ENCODE data around the gene LDLRAD4.

The LDLRAD4 gene

DNA sequence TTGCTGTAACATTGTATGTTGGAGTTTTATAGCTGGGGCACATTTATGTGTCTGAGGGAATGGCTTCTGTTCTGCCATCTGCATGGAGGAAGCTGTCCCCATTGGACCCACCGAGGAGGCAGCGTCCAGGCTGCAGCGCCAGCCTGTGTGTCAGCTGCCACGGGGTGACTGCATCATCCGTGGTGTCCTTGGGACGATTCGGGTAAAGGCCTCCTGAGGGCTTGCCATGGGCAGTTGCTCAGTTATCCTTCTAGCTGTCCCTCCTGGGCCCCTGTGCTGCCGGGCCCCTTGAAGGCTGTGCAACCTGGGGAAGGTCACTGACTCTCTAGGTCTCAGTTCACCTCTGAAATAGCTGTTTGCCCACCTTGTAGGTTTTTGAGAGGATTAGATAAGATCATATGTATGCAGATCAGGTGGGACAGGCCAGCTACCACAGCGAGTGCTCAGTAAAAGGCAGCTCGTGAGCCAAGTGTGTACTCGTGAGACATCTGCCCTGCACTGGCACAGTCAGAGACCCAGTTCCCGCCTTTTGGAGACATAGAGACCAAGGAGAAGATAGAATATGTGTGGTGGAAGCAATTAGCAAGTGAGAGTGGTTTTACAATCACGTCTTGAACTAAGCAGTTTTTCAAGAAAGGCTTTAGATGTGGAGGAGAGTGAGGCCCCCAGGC is 10.6 kb downstream of the LDLRAD4 start:
- Histone ChIP-seq H3K9ac (ENCODE audit: low read length) (no peak overlapping the region), H3K27ac (ENCODE audit: low read depth, low read length) (no peak overlapping the region), H3K27me3 (ENCODE audit: control insufficient read depth, insufficient read depth, low read length) (no peaks in the 10 kb centered on the region), H3K4me1 (ENCODE audit: control insufficient read depth, insufficient read depth, low read length) (no peaks in the 10 kb centered on the region), H3K36me3 (ENCODE audit: control insufficient read depth, insufficient read depth, low read length) (no peaks in the 10 kb centered on the region), H3K9me3 (ENCODE audit: control insufficient read depth, insufficient read depth, low read depth, low read length) (no peaks in the 10 kb centered on the region), H3K4me3 (ENCODE audit: low read depth, low read length) (no peak overlapping the region)

DNA sequence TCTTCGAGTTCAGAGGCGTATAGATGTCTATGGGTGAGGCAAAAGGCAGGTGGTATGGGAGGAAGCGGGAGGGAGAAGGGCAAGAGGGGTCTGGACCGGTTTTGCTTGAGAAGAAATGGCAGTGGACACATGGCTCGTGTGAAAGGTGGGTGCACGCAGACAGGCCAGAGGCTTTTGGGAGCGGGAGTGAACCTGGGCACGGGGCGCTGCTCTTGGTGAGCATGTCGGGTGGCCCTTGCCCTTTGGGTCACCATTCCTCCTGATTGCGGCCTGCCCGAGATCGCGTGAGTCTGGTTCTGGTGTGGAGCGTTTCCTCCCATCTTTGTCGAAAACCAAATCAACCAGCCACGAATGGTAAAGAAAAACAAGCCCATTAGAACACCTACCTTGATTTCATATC is 12.6 kb downstream of the LDLRAD4 start:
- Histone ChIP-seq H3K36me3 (ENCODE audit: control insufficient read depth, insufficient read depth, low read length) (no peaks in the 10 kb centered on the region), H3K27ac (ENCODE audit: low read depth, low read length) (no peak overlapping the region), H3K27me3 (ENCODE audit: control insufficient read depth, insufficient read depth, low read length) (no peaks in the 10 kb centered on the region), H3K9me3 (ENCODE audit: control insufficient read depth, insufficient read depth, low read depth, low read length) (no peaks in the 10 kb centered on the region), H3K4me3 (ENCODE audit: low read depth, low read length) (no peak overlapping the region), H3K4me1 (ENCODE audit: control insufficient read depth, insufficient read depth, low read length) (peaks cover 8% of the 10 kb centered on the region; the same call in 1 of the 2 replicates), H3K9ac (ENCODE audit: low read length) (no peak overlapping the region)

DNA sequence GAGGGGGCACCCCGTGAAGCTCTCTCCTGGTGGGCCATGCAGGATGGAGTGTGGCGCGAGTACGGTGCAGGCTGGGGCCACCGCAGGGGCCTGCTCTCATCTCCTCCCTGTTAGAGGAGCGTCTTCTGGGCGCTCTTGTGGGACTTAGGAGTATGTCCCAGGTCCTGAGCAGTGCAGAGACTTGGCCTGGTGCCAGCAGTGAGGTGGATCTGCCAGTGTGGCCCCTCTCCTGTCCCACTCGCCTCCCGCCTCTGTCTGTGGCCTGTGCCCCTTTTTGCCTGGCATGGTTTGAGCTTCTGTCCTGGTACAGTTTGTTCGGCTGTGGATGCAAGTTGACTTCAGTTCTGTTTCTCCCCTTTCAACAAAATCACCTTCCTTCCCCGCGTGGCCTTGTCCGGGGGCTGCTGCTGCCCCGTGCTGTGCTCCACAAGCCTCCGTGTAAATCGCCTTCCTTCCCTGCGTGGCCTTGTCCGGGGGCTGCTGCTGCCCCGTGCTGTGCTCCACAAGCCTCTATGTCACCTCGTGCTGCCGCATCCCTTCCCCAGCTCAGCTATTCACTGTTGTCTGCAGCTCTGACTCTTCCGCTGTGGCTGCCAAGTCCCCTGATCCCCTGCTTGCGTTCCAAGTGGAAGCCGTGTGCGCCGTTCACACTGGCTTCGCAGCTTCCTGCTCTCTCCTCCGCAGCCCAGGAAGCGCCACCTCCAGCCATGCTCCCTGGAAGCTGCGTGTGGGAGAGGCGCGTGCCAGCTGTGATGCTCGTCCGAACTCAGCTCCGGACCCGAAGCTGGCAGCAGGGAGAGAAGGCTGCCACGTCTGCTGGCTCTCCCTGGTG is 13.7 kb downstream of the LDLRAD4 start:
- H3K4me1 ChIP-seq (ENCODE audit: control insufficient read depth, insufficient read depth, low read length): peaks cover 8% of the 10 kb centered on the region; the same call in 1 of the 2 replicates
- H3K9me3 ChIP-seq (ENCODE audit: control insufficient read depth, insufficient read depth, low read depth, low read length): no peaks in the 10 kb centered on the region
- no peaks in the 10 kb centered on the region for H3K36me3 ChIP-seq (ENCODE audit: control insufficient read depth, insufficient read depth, low read length)
- H3K27me3 ChIP-seq (ENCODE audit: control insufficient read depth, insufficient read depth, low read length): no peaks in the 10 kb centered on the region
- H3K27ac ChIP-seq (ENCODE audit: low read depth, low read length): no peak overlapping the region
- no peak overlapping the region for H3K9ac ChIP-seq (ENCODE audit: low read length)
- H3K4me3 ChIP-seq (ENCODE audit: low read depth, low read length): no peak overlapping the region

DNA sequence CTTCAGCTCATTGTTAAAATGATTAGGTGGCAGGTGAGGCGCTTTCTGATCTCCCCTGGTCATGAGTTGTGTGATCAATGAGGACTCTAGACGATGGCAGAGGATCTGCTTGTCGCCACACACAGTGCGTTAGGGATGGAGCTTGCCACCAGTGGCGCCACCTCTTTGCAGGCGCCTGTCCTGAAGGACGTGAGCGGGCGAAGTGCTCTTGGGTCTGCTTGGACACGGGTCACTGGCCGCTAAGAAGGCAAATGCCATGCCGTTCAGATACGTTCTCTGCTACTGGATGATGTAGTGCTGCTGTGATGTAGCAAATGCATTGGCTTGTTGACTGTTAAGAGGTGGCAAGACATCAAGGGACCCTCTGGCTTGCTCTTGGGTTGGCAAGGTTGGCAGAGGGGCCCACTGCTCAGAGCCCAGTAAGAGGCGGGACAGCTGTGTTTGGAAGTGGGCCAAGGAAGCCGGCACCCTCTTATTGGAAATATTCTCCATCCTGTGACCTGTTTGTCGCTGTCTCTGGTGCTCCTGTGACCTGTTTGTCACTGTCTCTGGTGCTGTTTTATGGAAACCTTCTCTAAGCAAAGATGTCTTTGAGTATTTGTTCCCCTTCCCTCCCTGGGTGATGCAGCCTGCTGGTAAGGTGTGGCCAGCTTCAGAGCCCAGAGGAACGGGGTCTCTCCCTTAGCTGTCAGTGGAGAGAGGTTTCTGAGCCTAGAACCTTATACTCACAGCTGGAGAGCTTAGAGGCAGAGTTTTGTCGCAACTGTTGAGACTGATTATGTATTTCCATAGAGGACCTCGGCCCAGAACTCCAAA is 14.6 kb downstream of the LDLRAD4 start:
- H3K9ac ChIP-seq (ENCODE audit: low read length): no peak overlapping the region
- no peaks in the 10 kb centered on the region for H3K36me3 ChIP-seq (ENCODE audit: control insufficient read depth, insufficient read depth, low read length)
- no peaks in the 10 kb centered on the region for H3K9me3 ChIP-seq (ENCODE audit: control insufficient read depth, insufficient read depth, low read depth, low read length)
- no peak overlapping the region for H3K27ac ChIP-seq (ENCODE audit: low read depth, low read length)
- peaks cover 8% of the 10 kb centered on the region; the same call in 1 of the 2 replicates for H3K4me1 ChIP-seq (ENCODE audit: control insufficient read depth, insufficient read depth, low read length)
- H3K4me3 ChIP-seq (ENCODE audit: low read depth, low read length): no peak overlapping the region
- H3K27me3 ChIP-seq (ENCODE audit: control insufficient read depth, insufficient read depth, low read length): no peaks in the 10 kb centered on the region

DNA sequence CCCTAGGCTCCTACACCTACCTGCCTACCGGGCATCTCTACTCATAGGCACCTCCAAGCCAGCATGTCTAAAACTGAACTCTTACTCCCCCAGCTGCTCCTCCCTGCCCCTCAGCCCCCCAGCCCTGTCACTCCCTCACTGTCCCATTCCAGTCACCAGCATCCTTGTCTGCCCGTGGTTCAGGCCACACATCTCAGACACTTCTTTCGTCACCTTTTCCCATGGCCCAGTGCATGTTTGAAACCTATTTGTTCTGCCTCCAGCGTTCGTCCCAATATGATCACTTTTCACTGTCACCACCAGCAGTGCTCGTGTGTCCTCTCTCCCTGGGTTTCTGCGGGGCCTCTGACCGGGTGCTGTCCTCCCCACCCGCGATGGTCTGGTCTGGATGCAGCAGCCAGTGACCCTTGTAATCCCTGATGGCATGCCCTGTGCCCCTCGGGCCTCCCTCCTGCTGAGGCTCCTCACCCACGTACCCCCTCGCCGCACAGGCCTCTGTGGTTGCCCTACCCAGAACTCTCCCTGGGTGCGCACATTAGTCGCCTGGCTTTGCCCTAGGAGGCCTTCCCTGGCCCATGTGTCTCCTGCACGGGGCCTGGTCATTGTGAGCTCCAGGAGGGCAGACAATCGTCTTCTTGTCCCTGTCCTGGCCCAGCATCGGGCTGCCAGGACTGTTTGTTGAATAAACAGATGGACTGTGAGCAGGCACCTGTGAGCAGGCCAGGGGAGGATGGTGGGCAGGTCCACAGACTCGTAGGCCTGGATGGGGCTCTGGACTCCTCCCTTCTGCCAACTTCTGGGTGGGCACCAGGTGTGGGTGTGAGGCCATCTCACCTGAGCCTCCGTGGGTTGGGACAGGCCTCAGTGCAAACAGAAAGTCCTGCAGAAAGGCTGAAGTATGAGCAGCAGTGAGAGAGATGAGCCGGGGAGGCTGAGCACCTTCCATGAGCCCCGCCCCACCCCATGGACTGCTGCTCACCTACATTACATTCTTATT is 15.5 kb downstream of the LDLRAD4 start:
- Histone ChIP-seq H3K9me3 (ENCODE audit: control insufficient read depth, insufficient read depth, low read depth, low read length) (no peaks in the 10 kb centered on the region), H3K36me3 (ENCODE audit: control insufficient read depth, insufficient read depth, low read length) (no peaks in the 10 kb centered on the region), H3K27me3 (ENCODE audit: control insufficient read depth, insufficient read depth, low read length) (no peaks in the 10 kb centered on the region), H3K27ac (ENCODE audit: low read depth, low read length) (no peak overlapping the region), H3K4me1 (ENCODE audit: control insufficient read depth, insufficient read depth, low read length) (peaks cover 8% of the 10 kb centered on the region; the same call in 1 of the 2 replicates), H3K9ac (ENCODE audit: low read length) (no peak overlapping the region), H3K4me3 (ENCODE audit: low read depth, low read length) (no peak overlapping the region)

DNA sequence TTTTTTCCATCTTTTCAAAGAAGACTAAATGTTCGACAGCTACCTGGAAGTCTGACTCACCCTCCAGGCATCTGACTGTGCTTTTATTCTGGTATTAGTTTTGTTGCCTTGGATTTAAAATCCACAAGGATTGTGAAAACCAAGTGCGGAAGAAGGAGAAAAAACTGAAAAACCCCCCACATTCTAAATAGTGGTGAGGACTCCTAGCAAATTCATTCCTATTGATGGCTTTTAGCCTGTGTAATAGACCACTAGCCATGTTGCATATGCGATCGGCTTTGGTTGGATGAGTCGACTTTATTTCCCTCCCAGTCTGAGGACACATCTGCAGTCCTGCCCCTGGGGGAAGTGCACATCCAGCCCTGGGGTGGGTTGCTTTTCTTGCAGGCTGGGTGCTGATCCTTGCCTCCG is 16.9 kb downstream of the LDLRAD4 start:
- peaks cover 8% of the 10 kb centered on the region; the same call in 1 of the 2 replicates for H3K4me1 ChIP-seq (ENCODE audit: control insufficient read depth, insufficient read depth, low read length)
- no peaks in the 10 kb centered on the region for H3K36me3 ChIP-seq (ENCODE audit: control insufficient read depth, insufficient read depth, low read length)
- H3K27me3 ChIP-seq (ENCODE audit: control insufficient read depth, insufficient read depth, low read length): no peaks in the 10 kb centered on the region
- H3K9me3 ChIP-seq (ENCODE audit: control insufficient read depth, insufficient read depth, low read depth, low read length): no peaks in the 10 kb centered on the region
- H3K4me3 ChIP-seq (ENCODE audit: low read depth, low read length): no peak overlapping the region
- H3K9ac ChIP-seq (ENCODE audit: low read length): no peak overlapping the region
- no peak overlapping the region for H3K27ac ChIP-seq (ENCODE audit: low read depth, low read length)

DNA sequence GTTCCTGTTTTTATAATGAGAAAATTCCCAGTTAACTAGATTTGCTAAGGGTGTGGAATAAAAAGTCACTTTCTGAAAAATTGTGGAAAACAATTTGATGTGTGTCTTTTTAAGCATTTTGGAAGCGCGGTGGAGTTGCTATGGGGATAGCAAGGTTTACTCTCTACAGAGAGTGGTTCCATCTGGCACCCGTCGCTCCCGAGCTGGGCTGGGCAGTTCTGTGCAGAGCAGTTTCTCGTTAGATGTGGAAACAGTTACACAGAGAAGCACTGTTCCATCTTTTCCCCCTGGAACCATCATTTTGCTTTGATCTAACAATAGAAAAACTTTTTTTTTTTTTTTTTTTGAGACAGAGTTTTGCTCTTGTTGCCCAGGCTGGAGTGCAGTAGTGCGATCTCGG is 17.4 kb downstream of the LDLRAD4 start:
- H3K9me3 ChIP-seq (ENCODE audit: control insufficient read depth, insufficient read depth, low read depth, low read length): no peaks in the 10 kb centered on the region
- no peak overlapping the region for H3K4me3 ChIP-seq (ENCODE audit: low read depth, low read length)
- no peak overlapping the region for H3K27ac ChIP-seq (ENCODE audit: low read depth, low read length)
- H3K27me3 ChIP-seq (ENCODE audit: control insufficient read depth, insufficient read depth, low read length): no peaks in the 10 kb centered on the region
- no peak overlapping the region for H3K9ac ChIP-seq (ENCODE audit: low read length)
- no peaks in the 10 kb centered on the region for H3K36me3 ChIP-seq (ENCODE audit: control insufficient read depth, insufficient read depth, low read length)
- H3K4me1 ChIP-seq (ENCODE audit: control insufficient read depth, insufficient read depth, low read length): peaks cover 8% of the 10 kb centered on the region; the same call in 1 of the 2 replicates

DNA sequence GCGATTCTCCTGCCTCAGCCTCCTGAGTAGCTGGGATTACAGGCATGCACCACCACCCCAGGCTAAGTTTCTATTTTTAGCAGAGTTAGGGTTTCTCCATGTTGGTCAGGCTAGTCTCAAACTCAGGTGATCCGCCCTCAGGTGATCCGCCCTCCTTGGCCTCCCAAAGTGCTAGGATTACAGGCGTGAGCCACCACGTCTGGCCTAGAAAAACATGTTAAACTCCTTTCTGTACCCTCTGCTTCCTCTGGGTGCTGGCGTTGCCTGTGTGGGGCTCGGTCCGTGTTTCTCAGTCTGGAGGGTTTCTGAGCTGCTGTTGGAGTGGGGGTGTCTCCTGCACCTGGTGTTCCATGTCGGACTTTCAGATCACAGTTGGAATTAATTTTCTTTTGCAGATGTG is 17.9 kb downstream of the LDLRAD4 start:
- no peak overlapping the region for H3K9ac ChIP-seq (ENCODE audit: low read length)
- H3K9me3 ChIP-seq (ENCODE audit: control insufficient read depth, insufficient read depth, low read depth, low read length): no peaks in the 10 kb centered on the region
- peaks cover 8% of the 10 kb centered on the region; the same call in 1 of the 2 replicates for H3K4me1 ChIP-seq (ENCODE audit: control insufficient read depth, insufficient read depth, low read length)
- no peaks in the 10 kb centered on the region for H3K27me3 ChIP-seq (ENCODE audit: control insufficient read depth, insufficient read depth, low read length)
- no peak overlapping the region for H3K27ac ChIP-seq (ENCODE audit: low read depth, low read length)
- H3K36me3 ChIP-seq (ENCODE audit: control insufficient read depth, insufficient read depth, low read length): no peaks in the 10 kb centered on the region
- no peak overlapping the region for H3K4me3 ChIP-seq (ENCODE audit: low read depth, low read length)

DNA sequence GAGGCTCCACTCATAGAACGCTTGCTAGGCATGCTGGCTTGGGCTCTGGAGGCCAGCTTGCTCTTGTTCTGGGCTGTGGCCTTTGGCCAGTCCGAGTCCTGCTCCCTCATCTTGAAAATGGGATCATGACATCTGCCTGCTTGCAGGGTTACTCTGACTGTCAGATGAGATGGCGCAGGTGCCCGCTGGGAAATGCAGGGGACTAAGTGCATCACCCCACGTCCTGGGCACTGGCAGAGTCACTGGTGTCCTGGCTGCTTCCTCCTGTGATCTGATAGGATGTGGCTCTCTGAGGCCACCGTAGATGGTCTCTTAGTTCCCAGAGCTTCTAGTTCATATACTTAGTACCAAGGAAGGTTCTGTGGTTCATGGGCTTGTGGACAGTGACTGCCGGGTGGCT is 18.5 kb downstream of the LDLRAD4 start:
- no peak overlapping the region for H3K9ac ChIP-seq (ENCODE audit: low read length)
- no peaks in the 10 kb centered on the region for H3K27me3 ChIP-seq (ENCODE audit: control insufficient read depth, insufficient read depth, low read length)
- no peak overlapping the region for H3K4me3 ChIP-seq (ENCODE audit: low read depth, low read length)
- H3K36me3 ChIP-seq (ENCODE audit: control insufficient read depth, insufficient read depth, low read length): no peaks in the 10 kb centered on the region
- H3K9me3 ChIP-seq (ENCODE audit: control insufficient read depth, insufficient read depth, low read depth, low read length): no peaks in the 10 kb centered on the region
- H3K27ac ChIP-seq (ENCODE audit: low read depth, low read length): no peak overlapping the region
- peaks cover 8% of the 10 kb centered on the region; the same call in 1 of the 2 replicates for H3K4me1 ChIP-seq (ENCODE audit: control insufficient read depth, insufficient read depth, low read length)

DNA sequence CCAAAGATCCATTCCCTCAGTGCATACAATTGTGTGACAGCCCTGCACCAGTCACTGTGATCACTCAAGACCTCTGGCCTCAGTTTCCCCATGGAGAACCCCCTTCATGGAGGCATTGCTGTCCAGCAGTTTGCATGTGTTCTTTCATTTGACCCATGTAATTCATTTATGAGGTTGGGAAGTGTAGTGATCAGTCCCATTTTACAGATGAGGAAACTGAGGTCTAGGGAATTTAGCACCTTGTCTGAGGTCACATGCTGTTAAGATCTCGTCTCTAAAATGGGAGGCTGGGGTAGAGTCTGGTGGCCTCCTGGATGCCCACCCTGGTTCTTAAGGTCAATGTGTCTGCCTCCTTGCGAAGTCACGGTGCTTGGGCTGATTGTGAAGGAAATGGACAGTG is 19.1 kb downstream of the LDLRAD4 start:
- no peak overlapping the region for H3K27ac ChIP-seq (ENCODE audit: low read depth, low read length)
- H3K4me1 ChIP-seq (ENCODE audit: control insufficient read depth, insufficient read depth, low read length): peaks cover 8% of the 10 kb centered on the region; the same call in 1 of the 2 replicates
- H3K4me3 ChIP-seq (ENCODE audit: low read depth, low read length): no peak overlapping the region
- H3K9ac ChIP-seq (ENCODE audit: low read length): no peak overlapping the region
- no peaks in the 10 kb centered on the region for H3K27me3 ChIP-seq (ENCODE audit: control insufficient read depth, insufficient read depth, low read length)
- H3K9me3 ChIP-seq (ENCODE audit: control insufficient read depth, insufficient read depth, low read depth, low read length): no peaks in the 10 kb centered on the region
- H3K36me3 ChIP-seq (ENCODE audit: control insufficient read depth, insufficient read depth, low read length): no peaks in the 10 kb centered on the region

Data from HUES6 (cell line).